GM23338 (cell line): ENCODE measurements around the gene VNN1. TPM values are rescaled to one million over a fixed set of nuclear protein-coding genes. Genes with fewer than 3 reads are reported as not detected.

Experiments used
- ATAC-seq: fragments of 200-7000 bp; cut with Tn5 transposase; 3 replicates; pipeline ENCODE4 v1.9.1; 2020
- DNase-seq: peaks from one replicate; pipeline ENCODE4 v3.0.0-alpha.2; 2015; ENCODE audit warnings: low spot score
- H2AFZ ChIP-seq: fragments of 200-600 bp; sonication (generic); 2 replicates; pipeline ENCODE4 v1.8.0; 2016; ENCODE audit warnings: antibody characterized with exemption, mild to moderate bottlenecking, moderate library complexity
- H3F3A ChIP-seq: fragments of 200-600 bp; sonication (generic); replicated peaks from 2 replicates; pipeline ENCODE4 v1.8.0; 2017; ENCODE audit warnings: antibody characterized with exemption, mixed run types, low read depth
- H3K27ac ChIP-seq: fragments of 200-600 bp; sonication (generic); 2 replicates; pipeline ENCODE4 v1.6.1; 2016; ENCODE audit warnings: low read depth
- H3K27me3 ChIP-seq: fragments of 200-600 bp; sonication (generic); 2 replicates; pipeline ENCODE4 v1.8.0; 2016; ENCODE audit warnings: mild to moderate bottlenecking, mixed run types, moderate library complexity; ENCODE audit not compliant: insufficient read depth
- H3K36me3 ChIP-seq: fragments of 200-600 bp; sonication (generic); 2 replicates; pipeline ENCODE4 v1.8.0; 2016; ENCODE audit warnings: mild to moderate bottlenecking; ENCODE audit not compliant: insufficient read depth
- H3K4me1 ChIP-seq: fragments of 200-600 bp; sonication (generic); 2 replicates; pipeline ENCODE4 v1.8.0; 2016; ENCODE audit warnings: mild to moderate bottlenecking, moderate library complexity; ENCODE audit not compliant: insufficient read depth
- H3K4me2 ChIP-seq: fragments of 200-600 bp; sonication (generic); 2 replicates; pipeline ENCODE4 v1.7.1; 2017; ENCODE audit warnings: mixed run types
- H3K4me3 ChIP-seq: fragments of 200-600 bp; sonication (generic); 2 replicates; pipeline ENCODE4 v1.6.1; 2016; ENCODE audit warnings: mixed run types
- H3K79me2 ChIP-seq: fragments of 200-600 bp; sonication (generic); replicated peaks from 2 replicates; pipeline ENCODE4 v1.8.0; 2017; ENCODE audit warnings: mild to moderate bottlenecking; ENCODE audit not compliant: insufficient read depth
- H3K9me2 ChIP-seq: fragments of 200-600 bp; sonication (generic); 2 replicates; pipeline ENCODE4 v1.8.0; 2017; ENCODE audit not compliant: insufficient read depth
- H4K20me1 ChIP-seq: fragments of 200-600 bp; sonication (generic); replicated peaks from 2 replicates; pipeline ENCODE4 v1.8.0; 2017; ENCODE audit warnings: mild to moderate bottlenecking; ENCODE audit not compliant: insufficient read depth
- H3K27ac Mint-ChIP-seq: 2 replicates; pipeline ENCODE4 v1.8.0; 2020; ENCODE audit warnings: inconsistent platforms, mild to moderate bottlenecking, moderate library complexity, mixed read lengths
- H3K27me3 Mint-ChIP-seq: 3 replicates; pipeline ENCODE4 v1.8.0; 2022; ENCODE audit warnings: low read depth, mild to moderate bottlenecking, moderate library complexity, mixed read lengths, inconsistent platforms; ENCODE audit not compliant: insufficient read depth, poor library complexity
- H3K36me3 Mint-ChIP-seq: 3 replicates; pipeline ENCODE4 v1.8.0; 2021; ENCODE audit warnings: low read depth, mild to moderate bottlenecking, inconsistent platforms, moderate library complexity, mixed read lengths
- H3K4me1 Mint-ChIP-seq: 3 replicates; pipeline ENCODE4 v1.8.0; 2020; ENCODE audit warnings: mild to moderate bottlenecking, inconsistent platforms, mixed read lengths
- H3K4me3 Mint-ChIP-seq: 3 replicates; pipeline ENCODE4 v1.8.0; 2021; ENCODE audit warnings: moderate library complexity, mild to moderate bottlenecking, inconsistent platforms, mixed read lengths
- H3K9me3 Mint-ChIP-seq: 3 replicates; pipeline ENCODE4 v1.8.0; 2020; ENCODE audit warnings: moderate library complexity, mild to moderate bottlenecking, inconsistent platforms, mixed read lengths
- CREB1 ChIP-seq: fragments of 250-450 bp; sonication (Bioruptor Pico); IDR thresholded peaks from 2 replicates; pipeline ENCODE4 v1.5.0; 2020; ENCODE audit warnings: low read depth, mild to moderate bottlenecking, moderate library complexity
- EZH2 ChIP-seq: fragments of 200-600 bp; sonication (generic); IDR thresholded peaks from one replicate; pipeline ENCODE4 v1.8.0; 2017; ENCODE audit warnings: antibody characterized with exemption, mild to moderate bottlenecking, low read depth; ENCODE audit not compliant: unreplicated experiment
- EZH2phosphoT487 ChIP-seq: fragments of 200-600 bp; sonication (generic); IDR thresholded peaks from one replicate; pipeline ENCODE4 v1.8.1; 2018; ENCODE audit warnings: antibody characterized with exemption; ENCODE audit not compliant: unreplicated experiment
- JUNB ChIP-seq: IDR thresholded peaks from one replicate; pipeline ENCODE4 v1.6.1; 2016; ENCODE audit warnings: antibody characterized with exemption; ENCODE audit not compliant: unreplicated experiment
- NANOG ChIP-seq: IDR thresholded peaks from 2 replicates; pipeline ENCODE4 v1.6.1; 2016; ENCODE audit warnings: antibody characterized with exemption, borderline replicate concordance
- POLR2AphosphoS5 ChIP-seq: IDR thresholded peaks from 2 replicates; pipeline ENCODE4 v1.6.1; 2016; ENCODE audit warnings: antibody characterized with exemption, low read depth
- STAT1 ChIP-seq: IDR thresholded peaks from one replicate; pipeline ENCODE4 v1.6.1; 2016; ENCODE audit warnings: antibody characterized with exemption; ENCODE audit not compliant: unreplicated experiment
- ZNF114 ChIP-seq: fragments of 250-450 bp; sonication (Bioruptor Pico); IDR thresholded peaks from 2 replicates; pipeline ENCODE4 v1.5.0; 2020; ENCODE audit warnings: mild to moderate bottlenecking, moderate library complexity
- ZNF331 ChIP-seq: fragments of 250-450 bp; sonication (Bioruptor Pico); IDR thresholded peaks from 2 replicates; pipeline ENCODE4 v1.5.0; 2020; ENCODE audit warnings: low read depth, mild to moderate bottlenecking, moderate library complexity
- polyA plus RNA-seq: library from polyadenylated mRNA; unstranded; fragments of >200 nt; fragmentation: Nextera tagmentation; extraction: Ambion mirVana; gene quantifications from 2 replicates; pipeline ENCODE4 v1.2.1, GENCODE V29; 2016
- total RNA-seq: library from RNA; depleted of rRNA; stranded (reverse); fragments of >200 nt; shearing (Covaris generic); gene quantifications from 2 replicates; pipeline ENCODE4 v1.2.3, GENCODE V29; 2014
- TF ChIP-seq, protein P1 (sequence below): fragments of 250-450 bp; sonication (Bioruptor Pico); IDR thresholded peaks from 2 replicates; pipeline ENCODE4 v1.5.0; 2020; ENCODE audit warnings: mild to moderate bottlenecking, moderate library complexity
- TF ChIP-seq, protein P2 (sequence below): IDR thresholded peaks from 2 replicates; pipeline ENCODE4 v1.6.1; 2016; ENCODE audit warnings: antibody characterized with exemption
- TF ChIP-seq, protein P3 (sequence below), 2 experiments: fragments of 200-600 bp in 1 of 2; sonication (generic) in 1 of 2; conservative IDR thresholded peaks; 2 replicates each; pipeline versions ENCODE4 v1.5.1 to v1.6.1; 2016 to 2017; ENCODE audit warnings: antibody characterized with exemption in 2 of 2, low read depth in 2 of 2, mild to moderate bottlenecking in 2 of 2, moderate library complexity in 1 of 2
- TF ChIP-seq, protein P4 (sequence below): IDR thresholded peaks from one replicate; pipeline ENCODE4 v1.6.1; 2018; ENCODE audit warnings: antibody characterized with exemption; ENCODE audit not compliant: unreplicated experiment

Gene VNN1
- total and polyA plus RNA-seq, 2 experiments from 2014 or later: not detected

DNA sequence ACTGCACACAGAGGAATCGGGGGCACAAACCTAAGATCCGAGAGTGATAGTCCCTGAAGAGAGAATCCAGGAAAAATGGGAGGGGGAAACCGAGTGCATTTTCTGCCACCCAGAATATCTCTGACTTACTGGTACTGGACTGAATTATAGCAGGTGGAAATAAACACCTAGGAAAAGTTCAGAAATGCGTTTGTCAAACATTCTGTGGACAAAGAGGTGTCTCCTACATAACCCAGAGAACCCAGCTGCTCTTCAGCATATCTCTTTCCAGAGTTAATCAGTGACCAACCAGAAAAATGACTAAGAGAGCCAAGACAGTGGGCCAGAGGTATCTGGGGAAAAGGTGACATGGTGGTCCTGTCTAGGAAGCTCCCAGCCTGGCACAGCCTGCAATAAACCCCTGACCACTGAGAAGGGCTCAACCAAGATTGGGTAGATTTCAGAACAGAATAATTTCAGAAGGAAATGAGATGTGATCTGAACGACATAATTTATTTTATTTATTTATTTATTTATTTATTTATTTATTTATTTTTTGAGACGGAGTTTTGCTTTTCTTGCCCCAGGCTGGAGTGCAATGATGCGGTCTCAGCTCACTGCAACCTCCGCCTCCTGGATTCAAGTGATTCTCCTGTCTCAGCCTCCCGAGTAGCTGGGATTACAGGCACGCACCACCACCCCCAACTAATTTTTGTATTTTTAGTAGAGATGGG, 6.0 kb upstream of the VNN1 start:
- no peaks in the 10 kb centered on the region; the same call in 1 of the 3 replicates for H3K4me1 Mint-ChIP-seq
- no peak overlapping the region for H3K4me3 Mint-ChIP-seq
- DNase-seq: no peak
- no peak for ATAC-seq
- H3K36me3 Mint-ChIP-seq: no peaks in the 10 kb centered on the region
- H3K4me3 ChIP-seq: no peak overlapping the region
- H3K9me2 ChIP-seq: no peaks in the 10 kb centered on the region
- no peaks in the 10 kb centered on the region; the same call in 2 of the 3 replicates for H3K9me3 Mint-ChIP-seq
- no peaks in the 10 kb centered on the region for H3K36me3 ChIP-seq
- no peaks in the 10 kb centered on the region for H3K27me3 Mint-ChIP-seq
- H3K4me1 ChIP-seq: no peaks in the 10 kb centered on the region
- H3K27me3 ChIP-seq: no peaks in the 10 kb centered on the region
- H3F3A ChIP-seq: no peaks in the 10 kb centered on the region
- TF ChIP-seq ZNF114 (CRISPR knock-in tag) (no peak), JUNB (no peak), EZH2 (no peak), STAT1 (no peak), CREB1 (CRISPR knock-in tag) (no peak), NANOG (no peak), POLR2AphosphoS5 (no peak), EZH2phosphoT487 (no peak), ZNF331 (CRISPR knock-in tag) (no peak)
- TF ChIP-seq, protein P1, sequence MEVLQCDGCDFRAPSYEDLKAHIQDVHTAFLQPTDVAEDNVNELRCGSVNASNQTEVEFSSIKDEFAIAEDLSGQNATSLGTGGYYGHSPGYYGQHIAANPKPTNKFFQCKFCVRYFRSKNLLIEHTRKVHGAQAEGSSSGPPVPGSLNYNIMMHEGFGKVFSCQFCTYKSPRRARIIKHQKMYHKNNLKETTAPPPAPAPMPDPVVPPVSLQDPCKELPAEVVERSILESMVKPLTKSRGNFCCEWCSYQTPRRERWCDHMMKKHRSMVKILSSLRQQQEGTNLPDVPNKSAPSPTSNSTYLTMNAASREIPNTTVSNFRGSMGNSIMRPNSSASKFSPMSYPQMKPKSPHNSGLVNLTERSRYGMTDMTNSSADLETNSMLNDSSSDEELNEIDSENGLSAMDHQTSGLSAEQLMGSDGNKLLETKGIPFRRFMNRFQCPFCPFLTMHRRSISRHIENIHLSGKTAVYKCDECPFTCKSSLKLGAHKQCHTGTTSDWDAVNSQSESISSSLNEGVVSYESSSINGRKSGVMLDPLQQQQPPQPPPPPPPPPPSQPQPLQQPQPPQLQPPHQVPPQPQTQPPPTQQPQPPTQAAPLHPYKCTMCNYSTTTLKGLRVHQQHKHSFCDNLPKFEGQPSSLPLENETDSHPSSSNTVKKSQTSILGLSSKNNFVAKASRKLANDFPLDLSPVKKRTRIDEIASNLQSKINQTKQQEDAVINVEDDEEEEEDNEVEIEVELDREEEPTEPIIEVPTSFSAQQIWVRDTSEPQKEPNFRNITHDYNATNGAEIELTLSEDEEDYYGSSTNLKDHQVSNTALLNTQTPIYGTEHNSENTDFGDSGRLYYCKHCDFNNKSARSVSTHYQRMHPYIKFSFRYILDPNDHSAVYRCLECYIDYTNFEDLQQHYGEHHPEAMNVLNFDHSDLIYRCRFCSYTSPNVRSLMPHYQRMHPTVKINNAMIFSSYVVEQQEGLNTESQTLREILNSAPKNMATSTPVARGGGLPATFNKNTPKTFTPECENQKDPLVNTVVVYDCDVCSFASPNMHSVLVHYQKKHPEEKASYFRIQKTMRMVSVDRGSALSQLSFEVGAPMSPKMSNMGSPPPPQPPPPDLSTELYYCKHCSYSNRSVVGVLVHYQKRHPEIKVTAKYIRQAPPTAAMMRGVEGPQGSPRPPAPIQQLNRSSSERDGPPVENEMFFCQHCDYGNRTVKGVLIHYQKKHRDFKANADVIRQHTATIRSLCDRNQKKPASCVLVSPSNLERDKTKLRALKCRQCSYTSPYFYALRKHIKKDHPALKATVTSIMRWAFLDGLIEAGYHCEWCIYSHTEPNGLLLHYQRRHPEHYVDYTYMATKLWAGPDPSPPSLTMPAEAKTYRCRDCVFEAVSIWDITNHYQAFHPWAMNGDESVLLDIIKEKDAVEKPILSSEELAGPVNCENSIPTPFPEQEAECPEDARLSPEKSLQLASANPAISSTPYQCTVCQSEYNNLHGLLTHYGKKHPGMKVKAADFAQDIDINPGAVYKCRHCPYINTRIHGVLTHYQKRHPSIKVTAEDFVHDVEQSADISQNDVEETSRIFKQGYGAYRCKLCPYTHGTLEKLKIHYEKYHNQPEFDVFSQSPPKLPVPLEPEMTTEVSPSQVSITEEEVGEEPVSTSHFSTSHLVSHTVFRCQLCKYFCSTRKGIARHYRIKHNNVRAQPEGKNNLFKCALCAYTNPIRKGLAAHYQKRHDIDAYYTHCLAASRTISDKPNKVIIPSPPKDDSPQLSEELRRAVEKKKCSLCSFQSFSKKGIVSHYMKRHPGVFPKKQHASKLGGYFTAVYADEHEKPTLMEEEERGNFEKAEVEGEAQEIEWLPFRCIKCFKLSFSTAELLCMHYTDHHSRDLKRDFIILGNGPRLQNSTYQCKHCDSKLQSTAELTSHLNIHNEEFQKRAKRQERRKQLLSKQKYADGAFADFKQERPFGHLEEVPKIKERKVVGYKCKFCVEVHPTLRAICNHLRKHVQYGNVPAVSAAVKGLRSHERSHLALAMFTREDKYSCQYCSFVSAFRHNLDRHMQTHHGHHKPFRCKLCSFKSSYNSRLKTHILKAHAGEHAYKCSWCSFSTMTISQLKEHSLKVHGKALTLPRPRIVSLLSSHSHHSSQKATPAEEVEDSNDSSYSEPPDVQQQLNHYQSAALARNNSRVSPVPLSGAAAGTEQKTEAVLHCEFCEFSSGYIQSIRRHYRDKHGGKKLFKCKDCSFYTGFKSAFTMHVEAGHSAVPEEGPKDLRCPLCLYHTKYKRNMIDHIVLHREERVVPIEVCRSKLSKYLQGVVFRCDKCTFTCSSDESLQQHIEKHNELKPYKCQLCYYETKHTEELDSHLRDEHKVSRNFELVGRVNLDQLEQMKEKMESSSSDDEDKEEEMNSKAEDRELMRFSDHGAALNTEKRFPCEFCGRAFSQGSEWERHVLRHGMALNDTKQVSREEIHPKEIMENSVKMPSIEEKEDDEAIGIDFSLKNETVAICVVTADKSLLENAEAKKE (CRISPR knock-in tag): no peak
- TF ChIP-seq, protein P2, sequence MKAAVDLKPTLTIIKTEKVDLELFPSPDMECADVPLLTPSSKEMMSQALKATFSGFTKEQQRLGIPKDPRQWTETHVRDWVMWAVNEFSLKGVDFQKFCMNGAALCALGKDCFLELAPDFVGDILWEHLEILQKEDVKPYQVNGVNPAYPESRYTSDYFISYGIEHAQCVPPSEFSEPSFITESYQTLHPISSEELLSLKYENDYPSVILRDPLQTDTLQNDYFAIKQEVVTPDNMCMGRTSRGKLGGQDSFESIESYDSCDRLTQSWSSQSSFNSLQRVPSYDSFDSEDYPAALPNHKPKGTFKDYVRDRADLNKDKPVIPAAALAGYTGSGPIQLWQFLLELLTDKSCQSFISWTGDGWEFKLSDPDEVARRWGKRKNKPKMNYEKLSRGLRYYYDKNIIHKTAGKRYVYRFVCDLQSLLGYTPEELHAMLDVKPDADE: no peak
- TF ChIP-seq, protein P3, sequence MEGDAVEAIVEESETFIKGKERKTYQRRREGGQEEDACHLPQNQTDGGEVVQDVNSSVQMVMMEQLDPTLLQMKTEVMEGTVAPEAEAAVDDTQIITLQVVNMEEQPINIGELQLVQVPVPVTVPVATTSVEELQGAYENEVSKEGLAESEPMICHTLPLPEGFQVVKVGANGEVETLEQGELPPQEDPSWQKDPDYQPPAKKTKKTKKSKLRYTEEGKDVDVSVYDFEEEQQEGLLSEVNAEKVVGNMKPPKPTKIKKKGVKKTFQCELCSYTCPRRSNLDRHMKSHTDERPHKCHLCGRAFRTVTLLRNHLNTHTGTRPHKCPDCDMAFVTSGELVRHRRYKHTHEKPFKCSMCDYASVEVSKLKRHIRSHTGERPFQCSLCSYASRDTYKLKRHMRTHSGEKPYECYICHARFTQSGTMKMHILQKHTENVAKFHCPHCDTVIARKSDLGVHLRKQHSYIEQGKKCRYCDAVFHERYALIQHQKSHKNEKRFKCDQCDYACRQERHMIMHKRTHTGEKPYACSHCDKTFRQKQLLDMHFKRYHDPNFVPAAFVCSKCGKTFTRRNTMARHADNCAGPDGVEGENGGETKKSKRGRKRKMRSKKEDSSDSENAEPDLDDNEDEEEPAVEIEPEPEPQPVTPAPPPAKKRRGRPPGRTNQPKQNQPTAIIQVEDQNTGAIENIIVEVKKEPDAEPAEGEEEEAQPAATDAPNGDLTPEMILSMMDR (conservative IDR thresholded peaks at IDR 0.05; ENCODE audit: low read depth in 2 of 2): no peak
- TF ChIP-seq, protein P4, sequence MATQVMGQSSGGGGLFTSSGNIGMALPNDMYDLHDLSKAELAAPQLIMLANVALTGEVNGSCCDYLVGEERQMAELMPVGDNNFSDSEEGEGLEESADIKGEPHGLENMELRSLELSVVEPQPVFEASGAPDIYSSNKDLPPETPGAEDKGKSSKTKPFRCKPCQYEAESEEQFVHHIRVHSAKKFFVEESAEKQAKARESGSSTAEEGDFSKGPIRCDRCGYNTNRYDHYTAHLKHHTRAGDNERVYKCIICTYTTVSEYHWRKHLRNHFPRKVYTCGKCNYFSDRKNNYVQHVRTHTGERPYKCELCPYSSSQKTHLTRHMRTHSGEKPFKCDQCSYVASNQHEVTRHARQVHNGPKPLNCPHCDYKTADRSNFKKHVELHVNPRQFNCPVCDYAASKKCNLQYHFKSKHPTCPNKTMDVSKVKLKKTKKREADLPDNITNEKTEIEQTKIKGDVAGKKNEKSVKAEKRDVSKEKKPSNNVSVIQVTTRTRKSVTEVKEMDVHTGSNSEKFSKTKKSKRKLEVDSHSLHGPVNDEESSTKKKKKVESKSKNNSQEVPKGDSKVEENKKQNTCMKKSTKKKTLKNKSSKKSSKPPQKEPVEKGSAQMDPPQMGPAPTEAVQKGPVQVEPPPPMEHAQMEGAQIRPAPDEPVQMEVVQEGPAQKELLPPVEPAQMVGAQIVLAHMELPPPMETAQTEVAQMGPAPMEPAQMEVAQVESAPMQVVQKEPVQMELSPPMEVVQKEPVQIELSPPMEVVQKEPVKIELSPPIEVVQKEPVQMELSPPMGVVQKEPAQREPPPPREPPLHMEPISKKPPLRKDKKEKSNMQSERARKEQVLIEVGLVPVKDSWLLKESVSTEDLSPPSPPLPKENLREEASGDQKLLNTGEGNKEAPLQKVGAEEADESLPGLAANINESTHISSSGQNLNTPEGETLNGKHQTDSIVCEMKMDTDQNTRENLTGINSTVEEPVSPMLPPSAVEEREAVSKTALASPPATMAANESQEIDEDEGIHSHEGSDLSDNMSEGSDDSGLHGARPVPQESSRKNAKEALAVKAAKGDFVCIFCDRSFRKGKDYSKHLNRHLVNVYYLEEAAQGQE: no peak
- H2AFZ ChIP-seq: no peak overlapping the region
- H3K79me2 ChIP-seq: no peaks in the 10 kb centered on the region
- H3K4me2 ChIP-seq: no peak overlapping the region
- no peak overlapping the region for H3K27ac ChIP-seq
- no peak overlapping the region for H3K27ac Mint-ChIP-seq
- H4K20me1 ChIP-seq: no peaks in the 10 kb centered on the region
